Stimulated activated CD4-positive, alpha-beta T cell treated with anti-CD3 and anti-CD28 coated beads, Interleukin-12 subunit alpha, Interleukin-12 subunit beta, amount 100 ng/mL, for 48 hours (primary cell): ENCODE results near the gene PIRT.
A peak's percentile ranks its signal among the peaks of the same experiment; 100 is the strongest.
"Not testable (repeated sequence)": the region's sequence is repeated elsewhere in the genome, so short reads cannot be mapped to it uniquely, and the experiment has no call there.

Experiments used
- DNase-seq, 3 donors: peaks; one replicate each; pipeline ENCODE4 v3.0.0-alpha.2; 2020; ENCODE audit warnings: low read depth in 2 of 3, low spot score in 1 of 3

PIRT gene

GRCh38 chr17:10837921-10838320 is at the start of gene PIRT:
Gene PIRT (minus strand): TSS chr17:10838087. CDS start chr17:10825645, 12,442 bp downstream.
- no peak for DNase-seq

DNA sequence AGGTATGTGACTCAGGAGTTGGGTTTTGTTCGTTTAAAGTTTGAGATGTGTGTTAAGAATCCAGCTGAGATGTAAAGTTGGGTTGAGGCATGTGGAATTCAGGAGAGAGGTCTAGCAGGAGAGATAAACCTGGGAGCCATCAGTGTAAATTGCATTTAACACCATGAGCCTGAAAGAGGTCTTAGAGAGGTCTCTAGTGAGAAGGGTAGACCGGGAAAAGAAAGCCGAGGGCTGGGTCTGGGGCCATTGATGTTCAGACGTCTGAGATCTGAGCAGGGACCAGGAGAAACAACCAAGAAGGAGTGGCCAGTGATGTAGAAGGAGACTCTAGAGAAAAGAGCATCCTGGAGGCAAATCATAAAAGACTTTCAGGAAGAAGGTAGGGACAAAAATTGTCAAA is 44.1 kb upstream of the PIRT start:
- DNase-seq, result no peak

DNA sequence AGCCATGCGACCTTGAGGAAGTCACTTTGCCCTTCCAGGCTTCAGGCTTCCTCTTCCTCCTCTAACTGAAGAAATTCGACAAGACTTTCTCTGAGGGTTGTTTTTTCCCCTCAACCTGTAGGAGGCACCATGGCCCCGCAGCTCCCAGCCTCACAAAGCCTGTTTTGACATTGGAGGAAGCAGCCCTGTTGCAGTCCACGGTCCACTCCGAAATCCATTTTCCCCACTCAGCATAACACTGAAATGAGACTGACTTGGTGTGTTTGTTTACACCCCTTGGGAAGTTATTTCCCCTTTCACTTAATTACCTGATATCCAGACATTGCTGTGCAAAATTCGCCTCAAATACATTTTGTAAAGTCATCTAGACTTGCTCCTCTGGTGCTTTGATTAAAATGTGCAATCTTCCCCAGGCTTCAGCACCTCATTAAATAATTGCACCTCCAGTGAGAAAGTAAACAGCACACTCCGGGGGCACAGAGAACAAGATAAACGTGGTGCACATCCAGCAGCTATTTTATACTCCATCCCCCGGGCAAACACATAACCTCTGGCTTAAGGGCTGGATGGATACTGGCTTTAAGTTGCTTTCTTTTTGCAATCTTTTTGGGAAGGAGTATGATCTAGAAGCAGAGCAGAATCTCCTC is 41.4 kb upstream of the PIRT start:
- no peak for DNase-seq

DNA sequence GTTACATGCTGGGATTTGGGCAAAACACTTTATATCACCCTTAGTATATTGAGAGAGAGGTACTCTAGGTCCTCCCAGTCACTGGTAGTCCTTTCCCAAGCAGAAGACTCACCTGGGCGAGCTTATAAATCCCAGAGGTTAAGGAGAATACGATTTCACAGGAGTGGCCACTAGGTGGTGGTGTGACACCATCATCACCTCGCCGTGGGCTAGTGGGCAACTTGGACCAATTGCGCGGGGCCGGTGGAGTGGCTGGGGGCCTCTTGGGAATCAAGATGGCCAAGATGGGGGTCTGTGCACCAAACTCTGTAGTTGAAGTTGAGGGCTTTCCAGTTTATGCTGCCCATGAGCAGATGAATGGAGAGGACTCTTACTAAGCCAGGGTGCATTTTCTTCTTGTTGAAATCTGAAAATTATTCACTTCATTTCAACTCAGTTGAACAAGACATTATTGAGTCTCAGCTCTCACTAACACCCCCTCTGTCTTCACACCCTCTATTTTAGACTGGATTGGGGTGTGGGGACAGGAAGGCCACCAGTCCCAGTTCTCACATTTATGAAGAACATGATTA is 38.2 kb upstream of the PIRT start:
- DNase-seq, result peak in 1 of 3 donors; percentile 8

GRCh38 chr17:10875430-10875851 is 37.6 kb upstream of the PIRT start:
- no peak for DNase-seq

DNA sequence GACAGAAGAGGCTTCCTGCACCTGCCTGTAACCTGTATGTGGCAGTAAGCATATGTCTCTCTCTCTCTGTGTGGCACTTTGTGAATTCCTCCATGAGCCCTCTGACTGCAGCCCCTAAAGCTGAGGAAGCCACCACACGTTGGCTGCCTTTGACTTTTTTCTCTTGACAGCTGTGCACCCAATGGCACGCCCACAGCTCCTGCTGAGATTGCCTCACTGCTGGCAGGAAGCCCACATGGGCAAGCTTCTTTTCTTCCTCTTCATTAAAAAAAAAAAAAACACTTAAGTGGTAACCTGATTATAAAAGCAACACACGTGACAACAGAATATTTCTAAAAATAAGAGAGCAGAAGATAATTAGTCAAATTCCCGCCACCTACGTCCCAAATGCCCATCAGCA is 34.0 kb upstream of the PIRT start:
- DNase-seq, result no peak

DNA sequence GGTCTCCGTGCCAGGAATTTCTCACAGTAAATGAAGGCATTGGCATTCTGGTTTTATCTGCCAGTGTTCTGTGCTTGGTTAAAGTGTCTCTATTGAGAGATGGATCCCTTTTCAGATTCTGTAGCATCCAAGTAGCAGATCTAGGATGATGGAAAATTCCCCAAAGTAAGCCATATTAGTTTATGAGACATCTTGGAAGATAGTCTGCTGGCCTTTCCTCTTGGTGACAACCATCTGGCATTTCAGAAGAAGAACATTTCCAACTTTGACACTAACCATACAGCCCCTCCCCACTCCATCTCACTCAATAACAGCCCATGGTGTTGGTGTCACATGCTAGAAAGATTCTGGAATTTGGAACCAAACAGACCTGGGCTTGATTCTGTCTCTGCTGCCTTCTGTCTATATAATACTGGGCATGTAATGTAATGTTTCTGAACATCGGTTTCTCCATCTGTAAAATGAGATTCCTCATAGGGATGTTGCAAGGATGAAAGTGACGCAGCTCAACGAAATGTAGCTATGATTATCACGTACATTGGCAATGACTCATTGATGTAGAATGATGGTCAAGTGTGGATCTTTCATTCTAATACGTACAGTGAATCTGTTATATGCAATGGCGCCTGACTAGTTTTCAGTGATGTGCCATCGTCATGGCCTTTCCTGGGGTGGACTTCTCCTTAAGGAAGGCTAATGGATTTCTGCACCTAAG is 32.6 kb upstream of the PIRT start:
- DNase-seq, result no peak

GRCh38 chr17:10868744-10869143 is 30.9 kb upstream of the PIRT start:
- not testable (repeated sequence) for DNase-seq

DNA sequence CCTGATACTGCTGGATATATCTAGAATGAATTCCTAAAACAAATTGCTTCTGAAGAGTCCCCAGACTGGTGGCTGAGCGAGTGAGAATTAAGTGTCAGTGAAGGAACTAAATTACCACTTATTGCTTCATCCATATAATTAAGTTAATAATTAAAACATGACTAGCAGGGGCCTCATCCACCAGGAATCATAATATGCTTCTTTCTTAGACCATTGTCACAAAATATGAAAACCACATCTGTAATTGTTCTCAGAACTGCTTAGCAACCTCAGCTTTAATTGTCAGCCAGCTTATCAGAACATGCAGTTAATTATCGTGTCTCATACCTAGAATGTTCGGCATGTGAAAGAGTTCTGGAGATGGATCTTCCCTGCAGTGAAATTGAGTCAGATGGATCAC is 21.2 kb upstream of the PIRT start:
- no peak for DNase-seq

DNA sequence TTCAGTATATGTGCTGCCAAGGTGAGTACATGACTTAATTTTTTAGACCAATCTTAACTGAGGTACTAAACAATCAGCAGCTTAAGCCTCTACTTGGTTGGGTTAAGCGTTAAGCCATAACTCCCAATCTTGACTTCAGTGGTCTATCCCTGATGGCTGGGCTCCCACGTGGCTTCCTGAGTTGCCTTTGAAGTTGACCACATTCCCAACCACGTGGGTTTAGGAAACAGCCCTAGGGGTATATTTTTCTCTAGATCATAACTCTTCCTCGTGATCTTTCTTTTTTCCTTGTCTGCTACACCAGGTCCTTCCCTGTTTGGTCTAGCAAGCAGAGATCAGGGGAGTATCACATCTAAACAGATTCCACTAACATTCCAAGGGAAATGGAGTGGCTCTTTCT is 20.1 kb upstream of the PIRT start:
- DNase-seq, result no peak

- not testable (repeated sequence) for DNase-seq
These were observed 8.7 kb upstream of the PIRT start for GRCh38 chr17:10846636-10847035.

GRCh38 chr17:10845388-10845751 is 7.5 kb upstream of the PIRT start:
- no peak for DNase-seq

GRCh38 chr17:10844621-10845387 is 6.9 kb upstream of the PIRT start:
- DNase-seq, result peak; percentile 48 to 61 (median 58)

DNA sequence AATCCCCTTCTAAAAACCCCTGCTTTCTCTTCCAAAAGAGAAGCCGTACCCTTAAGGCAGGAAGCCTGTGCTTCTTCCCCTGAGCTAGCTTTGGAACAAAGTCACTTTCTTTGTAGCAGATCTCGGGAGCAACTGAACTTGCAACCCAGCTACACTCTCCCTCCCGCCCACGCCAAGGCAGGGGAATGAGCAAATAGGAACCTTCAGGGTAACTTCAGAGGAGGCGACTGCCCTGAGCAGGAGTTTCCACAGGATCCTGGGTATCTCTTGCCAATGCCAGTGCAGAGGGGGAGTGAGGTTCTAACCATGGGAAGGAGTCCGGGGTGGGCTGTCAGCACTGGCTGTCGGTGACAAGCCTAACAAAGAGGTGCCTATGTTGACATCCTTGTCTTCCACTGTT is 5.9 kb upstream of the PIRT start:
- DNase-seq, result peak in 1 of 3 donors; percentile 3

- DNase-seq, result no peak
These were observed 4.8 kb upstream of the PIRT start for GRCh38 chr17:10842658-10843057.

- DNase-seq, result no peak
These were observed 795 bp upstream of the PIRT start for GRCh38 chr17:10838682-10839081.

GRCh38 chr17:10836966-10837590 is 809 bp downstream of the PIRT start:
- DNase-seq, result no peak

DNA sequence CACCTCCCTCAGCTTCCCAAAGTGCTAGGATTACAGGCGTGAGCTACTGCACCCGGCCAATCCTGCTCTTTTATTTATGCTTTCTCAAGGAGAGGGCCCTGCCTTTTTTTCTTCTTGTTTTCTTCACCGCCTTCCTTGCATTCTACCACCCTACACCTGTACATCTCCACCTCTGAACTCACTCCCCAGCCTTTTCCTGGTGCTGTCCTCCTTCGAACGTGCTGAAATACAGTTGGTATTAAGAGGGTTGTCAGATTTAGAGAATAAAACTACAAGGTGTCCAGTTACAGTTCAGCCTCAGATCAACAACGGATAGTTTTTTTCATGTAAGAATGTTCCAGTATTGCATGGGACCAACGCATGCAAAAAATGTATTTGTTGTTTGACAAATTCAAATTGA is 1.7 kb downstream of the PIRT start:
- no peak for DNase-seq

- no peak for DNase-seq
These were observed 6.2 kb downstream of the PIRT start for GRCh38 chr17:10831696-10832095.

DNA sequence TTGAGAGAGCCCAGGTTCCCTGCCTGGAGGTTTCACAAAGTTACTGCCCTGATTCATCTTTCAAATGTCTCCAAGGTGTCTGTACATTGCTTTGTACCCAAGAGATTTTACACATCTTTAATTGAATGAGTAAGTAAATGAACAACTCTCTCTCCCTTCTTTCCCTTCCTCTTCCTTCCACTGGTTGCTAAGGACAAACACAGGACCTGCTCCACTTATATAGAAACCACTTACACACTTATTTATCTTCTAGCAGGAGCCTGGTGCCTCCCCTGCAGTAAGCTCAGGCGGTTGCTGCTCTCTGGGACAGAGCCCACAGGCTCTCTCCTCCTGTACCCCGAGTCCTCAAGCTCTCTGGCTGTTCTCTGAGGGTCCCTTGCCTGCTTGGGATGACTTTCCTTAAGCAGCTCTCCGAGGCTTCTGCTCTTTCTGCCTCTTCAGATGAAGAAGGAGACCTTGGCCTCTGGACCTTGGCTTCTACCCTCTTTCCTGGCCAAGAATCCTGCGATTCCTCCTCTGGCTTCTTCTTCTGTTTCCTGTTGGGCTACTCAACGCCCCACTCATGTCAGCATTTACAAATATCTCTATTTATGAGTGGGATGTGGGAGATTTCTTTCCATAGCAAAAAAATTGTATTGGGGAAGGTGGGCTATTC is 9.9 kb downstream of the PIRT start:
- no peak for DNase-seq

DNA sequence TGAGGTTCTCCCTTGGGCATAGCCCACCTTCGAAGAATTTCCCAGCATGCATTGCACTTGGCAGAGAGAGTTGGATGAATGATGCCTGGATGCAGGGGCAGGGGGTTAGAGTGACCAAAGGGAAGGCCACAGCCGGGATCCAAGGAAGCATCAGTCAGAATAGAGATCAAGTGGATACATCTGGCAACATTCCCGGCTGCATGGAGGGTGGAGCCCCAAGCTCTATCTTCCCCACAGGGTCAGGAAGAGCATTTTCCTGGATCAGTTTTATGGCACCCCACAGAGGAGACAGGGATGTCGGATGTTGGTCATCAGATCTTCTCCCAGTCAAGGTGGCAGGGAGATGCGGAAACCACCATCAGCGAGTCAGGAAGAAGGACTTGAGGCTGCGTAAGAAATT is 13.0 kb downstream of the PIRT start:
- DNase-seq, result no peak
